GM13977 (cell line): Measurements from ENCODE around the gene ZDHHC14.
A peak's percentile ranks its signal among the peaks of the same experiment; 100 is the strongest.

Experiments used
- DNase-seq: peaks from one replicate; pipeline ENCODE4 v3.0.0; 2012; ENCODE audit warnings: low spot score
- in situ Hi-C: fragments of 300-500 bp; cut with MboI; formaldehyde crosslinking; loops from one replicate; pipeline ENCODE4 v1.12.0; 2022; ENCODE audit warnings: low sequenced_read_pairs, low pct_unique_long_range_greater_than_20kb, mixed read lengths, inconsistent platforms; ENCODE audit not compliant: unreplicated experiment
- TF ChIP-seq, protein P1 (sequence below): IDR thresholded peaks from 2 replicates; pipeline ENCODE4 v1.5.1; 2012; ENCODE audit warnings: mild to moderate bottlenecking, control low read depth; ENCODE audit not compliant: insufficient read depth; ENCODE audit errors: extremely low read depth, missing control alignments

The ZDHHC14 gene

DNA sequence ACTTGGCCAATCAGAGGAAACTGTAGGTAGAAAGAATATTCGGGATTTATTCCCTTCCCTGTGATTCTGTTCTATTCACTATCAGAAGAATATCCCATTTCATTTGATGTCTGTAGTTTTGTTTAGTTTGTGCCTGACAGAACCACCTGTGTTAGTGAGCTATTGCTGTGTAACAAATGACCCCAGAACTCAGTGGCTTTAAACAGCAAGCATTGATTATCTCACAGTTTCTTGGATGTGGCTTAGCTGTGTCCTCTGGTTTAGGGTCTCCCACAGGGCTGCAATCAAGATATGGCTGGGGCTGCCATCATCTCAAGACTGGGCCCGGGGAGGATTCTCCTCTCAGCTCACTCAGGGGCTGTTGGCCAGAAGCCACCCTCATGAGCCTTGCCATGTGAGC is 143.7 kb downstream of the ZDHHC14 start:
- TF ChIP-seq, protein P1, sequence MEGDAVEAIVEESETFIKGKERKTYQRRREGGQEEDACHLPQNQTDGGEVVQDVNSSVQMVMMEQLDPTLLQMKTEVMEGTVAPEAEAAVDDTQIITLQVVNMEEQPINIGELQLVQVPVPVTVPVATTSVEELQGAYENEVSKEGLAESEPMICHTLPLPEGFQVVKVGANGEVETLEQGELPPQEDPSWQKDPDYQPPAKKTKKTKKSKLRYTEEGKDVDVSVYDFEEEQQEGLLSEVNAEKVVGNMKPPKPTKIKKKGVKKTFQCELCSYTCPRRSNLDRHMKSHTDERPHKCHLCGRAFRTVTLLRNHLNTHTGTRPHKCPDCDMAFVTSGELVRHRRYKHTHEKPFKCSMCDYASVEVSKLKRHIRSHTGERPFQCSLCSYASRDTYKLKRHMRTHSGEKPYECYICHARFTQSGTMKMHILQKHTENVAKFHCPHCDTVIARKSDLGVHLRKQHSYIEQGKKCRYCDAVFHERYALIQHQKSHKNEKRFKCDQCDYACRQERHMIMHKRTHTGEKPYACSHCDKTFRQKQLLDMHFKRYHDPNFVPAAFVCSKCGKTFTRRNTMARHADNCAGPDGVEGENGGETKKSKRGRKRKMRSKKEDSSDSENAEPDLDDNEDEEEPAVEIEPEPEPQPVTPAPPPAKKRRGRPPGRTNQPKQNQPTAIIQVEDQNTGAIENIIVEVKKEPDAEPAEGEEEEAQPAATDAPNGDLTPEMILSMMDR: no peak
- no peak for DNase-seq
- in situ Hi-C loops: no loop called here

DNA sequence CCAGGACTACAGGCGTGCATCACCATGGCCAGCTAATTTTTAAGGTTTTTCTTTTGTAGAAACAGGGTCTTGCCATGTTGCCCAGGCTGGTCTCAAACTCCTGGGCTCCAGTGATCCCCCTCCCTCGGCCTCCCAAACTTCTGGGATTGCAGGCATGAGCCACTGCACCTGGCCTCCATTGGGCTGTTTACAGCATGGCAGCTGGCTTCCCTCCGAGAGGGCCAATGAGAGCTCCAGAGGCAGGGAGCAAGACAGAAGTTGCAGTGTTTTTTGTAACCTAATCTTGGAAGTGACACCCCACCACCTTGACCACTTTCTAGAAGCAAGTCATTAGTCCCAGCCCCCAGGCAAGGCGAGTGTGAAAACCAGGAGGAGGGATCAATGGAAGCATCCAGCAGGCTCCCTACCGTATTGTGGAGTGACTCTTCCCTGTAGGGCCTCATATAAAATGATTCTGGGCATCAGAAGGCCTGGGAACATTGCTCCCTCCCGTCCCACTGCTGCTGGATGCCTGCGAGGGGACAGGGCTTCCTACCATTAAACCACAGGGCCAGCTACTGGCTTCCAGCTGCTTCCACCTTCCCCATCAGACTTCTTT is 144.4 kb downstream of the ZDHHC14 start:
- in situ Hi-C loops: no loop called here
- DNase-seq: no peak
- TF ChIP-seq, protein P1: no peak

DNA sequence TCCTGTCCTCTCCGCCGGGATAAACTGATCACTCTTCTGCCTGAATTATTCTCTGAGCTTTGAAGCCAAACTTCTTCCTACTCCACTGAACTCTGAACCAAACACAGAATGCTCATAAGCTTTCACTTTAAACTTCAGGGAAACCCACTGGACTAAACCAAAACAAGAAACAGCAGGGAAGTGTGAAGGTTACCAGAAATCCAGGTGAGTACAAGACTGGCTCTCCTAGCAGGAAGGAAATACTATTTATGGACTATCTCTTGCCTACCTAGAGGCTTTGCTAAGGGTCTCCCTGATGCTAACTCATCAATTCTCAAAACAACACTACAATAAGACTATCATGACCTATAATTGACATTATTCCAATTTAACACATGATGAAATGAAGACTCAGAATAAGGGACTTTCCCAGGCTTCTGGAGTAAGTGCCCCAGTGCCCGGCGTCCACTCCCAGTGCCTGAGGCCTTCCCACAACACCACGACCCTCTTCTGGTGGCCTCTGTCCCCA is 145.0 kb downstream of the ZDHHC14 start:
- in situ Hi-C loops: no loop called here
- TF ChIP-seq, protein P1: no peak
- no peak for DNase-seq

DNA sequence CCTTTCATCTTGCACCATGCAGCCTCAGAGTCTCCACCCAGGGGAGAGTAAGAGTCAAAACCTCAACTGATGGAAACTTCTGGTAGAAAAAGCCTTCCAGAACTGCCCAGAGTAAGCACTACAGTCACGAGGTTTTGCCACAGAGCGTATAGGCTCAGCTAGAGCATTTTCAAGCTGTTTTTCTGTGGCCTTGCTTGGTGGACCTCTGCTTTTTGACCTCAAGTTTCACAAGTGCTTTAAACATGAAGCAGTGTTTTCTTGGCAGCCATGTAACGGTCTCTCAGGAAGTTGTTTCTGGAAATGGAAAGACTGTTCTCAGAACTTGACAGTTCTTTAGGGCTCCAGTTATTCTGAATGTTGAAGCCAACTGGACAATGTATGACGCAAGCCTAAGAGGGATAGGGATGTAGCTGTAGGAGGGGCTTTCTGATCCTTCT is 146.5 kb downstream of the ZDHHC14 start:
- TF ChIP-seq, protein P1: peak; percentile 16
- DNase-seq: peak; percentile 54
- in situ Hi-C loops: no loop called here

- no peak for DNase-seq
- TF ChIP-seq, protein P1: no peak
- in situ Hi-C loops: no loop called here
Measured at GRCh38 chr6:157528931-157529653, 148.1 kb downstream of the ZDHHC14 start.

DNA sequence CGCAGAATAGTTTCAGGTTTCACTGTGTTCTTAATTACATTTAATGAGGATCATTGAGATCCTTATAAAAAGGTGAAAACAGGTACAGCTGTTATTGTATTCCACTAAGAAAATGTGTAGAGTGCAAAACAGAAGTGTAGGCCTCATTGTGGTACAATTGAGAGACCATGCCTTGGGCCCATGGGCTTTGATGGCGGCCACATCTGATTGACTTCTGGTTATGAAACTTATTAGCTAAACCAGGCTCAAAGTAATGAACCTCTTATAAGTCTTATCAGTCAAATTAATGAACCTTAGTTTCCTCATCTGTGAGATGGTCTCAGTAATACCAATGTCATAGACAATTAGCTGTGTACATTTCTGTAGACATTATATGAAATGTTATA is 148.7 kb downstream of the ZDHHC14 start:
- TF ChIP-seq, protein P1: no peak
- in situ Hi-C loops: no loop called here
- DNase-seq: no peak
